Liver (tissue), 3 donors: Measurements from ENCODE around the gene TOGARAM2.

Experiments
- CTCF ChIP-seq: fragments of 150-350 bp; IDR thresholded peaks from 2 replicates; pipeline ENCODE4 v1.5.1; 2017; ENCODE audit warnings: improper control_type of control experiment, low read depth, low read length; ENCODE audit not compliant: missing input control
- TAF1 ChIP-seq: conservative IDR thresholded peaks from 2 replicates; pipeline ENCODE4 v1.6.1; 2016; ENCODE audit warnings: antibody characterized with exemption, mild to moderate bottlenecking
- TF ChIP-seq, protein P1 (sequence below): IDR thresholded peaks from 2 replicates; pipeline ENCODE4 v1.6.1; 2016; ENCODE audit warnings: antibody characterized with exemption
- TF ChIP-seq, protein P2 (sequence below): IDR thresholded peaks from 2 replicates; pipeline ENCODE4 v1.6.1; 2016; ENCODE audit warnings: antibody characterized with exemption
- donor health status: healthy.
- donor health status: healthy.

DNA sequence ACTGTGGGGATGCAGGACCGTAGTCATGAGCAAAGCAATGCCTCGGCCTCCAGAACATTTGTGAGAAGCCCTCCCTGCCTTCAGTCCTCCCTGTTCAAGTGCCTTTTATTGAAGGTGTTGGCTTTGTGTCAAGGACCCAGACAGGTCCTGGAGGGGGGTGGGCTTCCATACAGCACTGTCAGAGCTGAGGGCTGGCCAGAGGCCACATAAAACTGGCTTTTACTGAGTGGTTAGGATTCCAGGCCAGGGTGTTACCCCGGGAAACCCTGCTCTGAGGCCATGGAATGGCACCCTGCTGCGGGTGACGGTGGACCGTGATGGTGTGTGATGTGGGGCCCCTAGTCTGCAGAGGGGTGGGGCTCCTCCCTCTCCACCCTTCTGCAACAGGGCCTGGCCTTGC lies 41.6 kb downstream of the TOGARAM2 start:
- no peak for TF ChIP-seq CTCF
- TF ChIP-seq, protein P1, sequence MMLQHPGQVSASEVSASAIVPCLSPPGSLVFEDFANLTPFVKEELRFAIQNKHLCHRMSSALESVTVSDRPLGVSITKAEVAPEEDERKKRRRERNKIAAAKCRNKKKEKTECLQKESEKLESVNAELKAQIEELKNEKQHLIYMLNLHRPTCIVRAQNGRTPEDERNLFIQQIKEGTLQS: no peak
- TF ChIP-seq TAF1: no peak
- TF ChIP-seq, protein P2, sequence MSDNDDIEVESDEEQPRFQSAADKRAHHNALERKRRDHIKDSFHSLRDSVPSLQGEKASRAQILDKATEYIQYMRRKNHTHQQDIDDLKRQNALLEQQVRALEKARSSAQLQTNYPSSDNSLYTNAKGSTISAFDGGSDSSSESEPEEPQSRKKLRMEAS: no peak
